IMR-90 (cell line): ENCODE data around the gene NKG7. TPM values are rescaled to one million over a fixed set of nuclear protein-coding genes. Genes with fewer than 3 reads are reported as not detected.

Experiments used
- ATAC-seq: fragments of 200-7000 bp; cut with Tn5 transposase; 2 replicates; pipeline ENCODE4 v1.9.1; 2020; ENCODE audit warnings: low read depth, mild to moderate bottlenecking, moderate library complexity
- BruUV-seq: library from RNA; stranded (reverse); fragments of 400-500 nt; replicated peaks from 2 replicates; lab custom pipeline; 2021; lab: Mats Ljungman, UMichigan
- CTCF ChIA-PET: fragments of 300-600 bp; formaldehyde crosslinking; extraction: SDS; loops from one replicate; lab custom pipeline; 2021; ENCODE audit warnings: antibody characterized with exemption; lab: Yijun Ruan, JAX
- POLR2A ChIA-PET: fragments of 300-600 bp; sonication (Branson Sonifier 250); formaldehyde crosslinking; loops from one replicate; lab custom pipeline; 2022; ENCODE audit warnings: antibody characterized with exemption; ENCODE audit not compliant: unreplicated experiment; lab: Charles Lee
- DNase-seq: peaks from one replicate; pipeline ENCODE4 v3.0.0; 2013
- H2AFZ ChIP-seq: replicated peaks from 2 replicates; pipeline ENCODE3; 2013; ENCODE audit warnings: low read length, mild to moderate bottlenecking; ENCODE audit not compliant: poor library complexity
- H2AK5ac ChIP-seq: 2 replicates; pipeline ENCODE4 v1.6.1; 2013; ENCODE audit warnings: low read depth, low read length, inconsistent platforms
- H2AK9ac ChIP-seq: replicated peaks from 2 replicates; pipeline ENCODE3; 2013; ENCODE audit warnings: mild to moderate bottlenecking, low read depth, low read length, moderate library complexity; ENCODE audit not compliant: poor library complexity
- H2BK120ac ChIP-seq: 2 replicates; pipeline ENCODE4 v1.6.1; 2013; ENCODE audit warnings: low read depth, low read length, inconsistent platforms
- H2BK15ac ChIP-seq: 3 replicates; pipeline ENCODE4 v1.6.1; 2013; ENCODE audit warnings: low read depth, low read length, inconsistent platforms
- H2BK20ac ChIP-seq: 2 replicates; pipeline ENCODE4 v1.6.1; 2013; ENCODE audit warnings: low read depth, mild to moderate bottlenecking, inconsistent platforms, low read length, moderate library complexity
- H2BK5ac ChIP-seq: 2 replicates; pipeline ENCODE4 v1.6.1; 2013; ENCODE audit warnings: mild to moderate bottlenecking, low read depth, low read length, inconsistent platforms; ENCODE audit not compliant: poor library complexity, severe bottlenecking
- H3K14ac ChIP-seq: replicated peaks from 2 replicates; pipeline ENCODE4 v1.6.1; 2013; ENCODE audit warnings: low read depth, low read length, inconsistent platforms
- H3K18ac ChIP-seq: 2 replicates; pipeline ENCODE4 v1.6.1; 2013; ENCODE audit warnings: low read depth, low read length, control low read depth
- H3K23ac ChIP-seq: 2 replicates; pipeline ENCODE4 v1.6.1; 2013; ENCODE audit warnings: low read depth, low read length, inconsistent platforms
- H3K27ac ChIP-seq: 2 replicates; pipeline ENCODE4 v1.5.1; 2013; ENCODE audit warnings: mild to moderate bottlenecking, control low read depth, low read length; ENCODE audit not compliant: insufficient read depth
- H3K27me3 ChIP-seq: 2 replicates; pipeline ENCODE4 v1.6.1; 2013; ENCODE audit warnings: low read length; ENCODE audit not compliant: control insufficient read depth, insufficient read depth
- H3K36me3 ChIP-seq: 2 replicates; pipeline ENCODE4 v1.6.1; 2013; ENCODE audit warnings: low read length, mixed read lengths; ENCODE audit not compliant: control insufficient read depth, insufficient read depth
- H3K4ac ChIP-seq: 2 replicates; pipeline ENCODE4 v1.6.1; 2013; ENCODE audit warnings: low read depth, low read length, inconsistent platforms
- H3K4me1 ChIP-seq: 2 replicates; pipeline ENCODE4 v1.6.1; 2013; ENCODE audit warnings: low read length, mixed read lengths; ENCODE audit not compliant: control insufficient read depth, insufficient read depth
- H3K4me2 ChIP-seq: 2 replicates; pipeline ENCODE4 v1.6.1; 2013; ENCODE audit warnings: low read depth, mild to moderate bottlenecking, control low read depth, low read length, moderate library complexity
- H3K4me3 ChIP-seq: 2 replicates; pipeline ENCODE4 v1.5.1; 2013; ENCODE audit warnings: low read depth, mild to moderate bottlenecking, control low read depth, low read length, moderate library complexity; ENCODE audit not compliant: insufficient read depth
- H3K56ac ChIP-seq: 2 replicates; pipeline ENCODE4 v1.6.1; 2013; ENCODE audit warnings: low read length, inconsistent platforms; ENCODE audit not compliant: insufficient read depth; ENCODE audit errors: extremely low read depth
- H3K79me1 ChIP-seq, 2 experiments: 2 replicates each; pipeline ENCODE4 v1.6.1; 2013; ENCODE audit warnings: low read length in 2 of 2, inconsistent platforms in 1 of 2, low read depth in 1 of 2
- H3K9ac ChIP-seq: 2 replicates; pipeline ENCODE4 v1.6.1; 2013; ENCODE audit warnings: low read depth, low read length, control low read depth
- H3K9me1 ChIP-seq: 2 replicates; pipeline ENCODE4 v1.6.1; 2013; ENCODE audit warnings: low read length, inconsistent platforms; ENCODE audit not compliant: insufficient read depth
- H3K9me3 ChIP-seq: 2 replicates; pipeline ENCODE4 v1.6.1; 2013; ENCODE audit warnings: low read length; ENCODE audit not compliant: control insufficient read depth, insufficient read depth
- H4K20me1 ChIP-seq: 2 replicates; pipeline ENCODE4 v1.6.1; 2013; ENCODE audit warnings: low read length, inconsistent platforms; ENCODE audit not compliant: insufficient read depth
- H4K5ac ChIP-seq: 2 replicates; pipeline ENCODE4 v1.6.1; 2013; ENCODE audit warnings: mild to moderate bottlenecking, low read depth, low read length, control low read depth
- H4K8ac ChIP-seq, 2 experiments: 2 replicates each; pipeline ENCODE4 v1.6.1; 2013; ENCODE audit warnings: low read depth in 2 of 2, low read length in 2 of 2, control low read depth in 1 of 2, inconsistent platforms in 1 of 2
- H4K91ac ChIP-seq: 2 replicates; pipeline ENCODE4 v1.6.1; 2013; ENCODE audit warnings: low read depth, low read length, inconsistent platforms; ENCODE audit not compliant: insufficient read depth
- BHLHE40 ChIP-seq: fragments of 150-350 bp; IDR thresholded peaks from 2 replicates; pipeline ENCODE4 v1.6.1; 2016; ENCODE audit warnings: mild to moderate bottlenecking, low read depth, low read length
- CEBPB ChIP-seq: IDR thresholded peaks from 2 replicates; pipeline ENCODE4 v1.6.1; 2012; ENCODE audit warnings: low read depth, low read length, improper control_type of control experiment
- CHD1 ChIP-seq: IDR thresholded peaks from 2 replicates; pipeline ENCODE4 v1.6.1; 2012; ENCODE audit warnings: low read depth, low read length, improper control_type of control experiment
- FOS ChIP-seq: fragments of 150-350 bp; IDR thresholded peaks from 2 replicates; pipeline ENCODE4 v1.6.1; 2016; ENCODE audit warnings: low read depth, low read length
- MXI1 ChIP-seq: IDR thresholded peaks from 2 replicates; pipeline ENCODE4 v1.6.1; 2012; ENCODE audit warnings: low read depth, mild to moderate bottlenecking, low read length, moderate library complexity, borderline replicate concordance
- POLR2A ChIP-seq: IDR thresholded peaks from 2 replicates; pipeline ENCODE4 v1.6.1; 2012; ENCODE audit warnings: mild to moderate bottlenecking, low read depth, low read length
- RAD21 ChIP-seq: IDR thresholded peaks from 2 replicates; pipeline ENCODE4 v1.6.1; 2012; ENCODE audit warnings: low read length, improper control_type of control experiment
- WGBS, 2 experiments: methylation state at CpG; one replicate each; pipeline versions ENCODE4 v1.1.5 to v1.1.7; 2013; ENCODE audit warnings: missing lambda C conversion rate in 2 of 2; ENCODE audit not compliant: insufficient read length in 1 of 2; ENCODE audit errors: extremely low coverage in 2 of 2; 5-methylcytosine and 5-hydroxymethylcytosine counted together
- dilution Hi-C: fragments of 300-500 bp; cut with HindIII; formaldehyde crosslinking; loops from one replicate; pipeline ENCODE4 v1.14.3; 2018; ENCODE audit warnings: low sequenced_read_pairs; ENCODE audit not compliant: unreplicated experiment
- in situ Hi-C: fragments of 300-500 bp; cut with MboI; formaldehyde crosslinking; loops from 3 replicates; pipeline ENCODE4 v1.14.3; 2019; ENCODE audit warnings: low sequenced_read_pairs, inconsistent platforms, mixed read lengths
- intact Hi-C: fragments of 100-400 bp; cut with micrococcal nuclease; formaldehyde crosslinking; loops from 2 replicates; pipeline ENCODE4 v1.10.0; 2022
- polyA plus RNA-seq, 3 experiments: library from polyadenylated mRNA; depleted of rRNA; stranded (reverse); fragments of >200 nt; gene quantifications; 2 replicates each; pipeline ENCODE4 v1.2.3, GENCODE V29; 2012; ENCODE audit warnings: low replicate concordance in 1 of 3
- total RNA-seq: library from RNA; depleted of rRNA; stranded (reverse); fragments of >200 nt; gene quantifications from 2 replicates; pipeline ENCODE4 v1.2.3, GENCODE V29; 2012
- TF ChIP-seq, protein P1 (sequence below): conservative IDR thresholded peaks from 2 replicates; pipeline ENCODE4 v1.5.1; 2012; ENCODE audit warnings: mild to moderate bottlenecking, low read depth, low read length, improper control_type of control experiment

Gene NKG7
- total and polyA plus RNA-seq, 2 of the 4 experiments (the other 2 are of a cell fraction): not detected

DNA sequence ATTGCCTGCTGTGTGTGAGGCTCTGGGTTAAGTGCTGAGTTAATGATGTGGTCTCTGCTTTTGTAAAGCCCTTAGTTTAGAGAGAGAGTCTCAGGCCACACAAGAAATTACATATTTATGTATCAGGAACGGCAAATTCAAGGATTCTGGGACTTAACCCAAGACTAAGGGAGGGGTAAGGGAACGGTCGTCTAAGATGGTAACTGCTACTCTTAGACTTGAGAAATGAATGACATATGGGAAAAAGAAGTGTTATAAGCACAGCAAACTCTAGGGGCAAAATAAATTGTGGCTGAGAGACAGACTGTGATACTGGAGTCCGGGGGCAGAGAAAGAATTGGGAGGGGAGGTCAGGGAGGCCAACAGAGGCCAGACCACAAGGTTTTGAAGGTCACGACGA, 40.7 kb downstream of the NKG7 start:
- H3K9ac ChIP-seq: no peak overlapping the region
- peaks cover 4% of the 10 kb centered on the region; the same call in 1 of the 2 replicates for H3K27me3 ChIP-seq
- no peak overlapping the region for H3K14ac ChIP-seq
- TF ChIP-seq MXI1 (no peak), FOS (no peak), POLR2A (no peak), RAD21 (no peak), BHLHE40 (no peak), CHD1 (no peak), CEBPB (no peak)
- TF ChIP-seq, protein P1, sequence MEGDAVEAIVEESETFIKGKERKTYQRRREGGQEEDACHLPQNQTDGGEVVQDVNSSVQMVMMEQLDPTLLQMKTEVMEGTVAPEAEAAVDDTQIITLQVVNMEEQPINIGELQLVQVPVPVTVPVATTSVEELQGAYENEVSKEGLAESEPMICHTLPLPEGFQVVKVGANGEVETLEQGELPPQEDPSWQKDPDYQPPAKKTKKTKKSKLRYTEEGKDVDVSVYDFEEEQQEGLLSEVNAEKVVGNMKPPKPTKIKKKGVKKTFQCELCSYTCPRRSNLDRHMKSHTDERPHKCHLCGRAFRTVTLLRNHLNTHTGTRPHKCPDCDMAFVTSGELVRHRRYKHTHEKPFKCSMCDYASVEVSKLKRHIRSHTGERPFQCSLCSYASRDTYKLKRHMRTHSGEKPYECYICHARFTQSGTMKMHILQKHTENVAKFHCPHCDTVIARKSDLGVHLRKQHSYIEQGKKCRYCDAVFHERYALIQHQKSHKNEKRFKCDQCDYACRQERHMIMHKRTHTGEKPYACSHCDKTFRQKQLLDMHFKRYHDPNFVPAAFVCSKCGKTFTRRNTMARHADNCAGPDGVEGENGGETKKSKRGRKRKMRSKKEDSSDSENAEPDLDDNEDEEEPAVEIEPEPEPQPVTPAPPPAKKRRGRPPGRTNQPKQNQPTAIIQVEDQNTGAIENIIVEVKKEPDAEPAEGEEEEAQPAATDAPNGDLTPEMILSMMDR: no peak
- CTCF ChIA-PET: no interaction called here
- in situ Hi-C loops (no loop called here), dilution Hi-C loops (no loop called here), intact Hi-C loops (no loop called here)
- H3K4me1 ChIP-seq: no peaks in the 10 kb centered on the region
- no peak overlapping the region for H3K4ac ChIP-seq
- H3K56ac ChIP-seq: no peak overlapping the region
- no peak overlapping the region for H2BK120ac ChIP-seq
- WGBS, 2 experiments: 64% methylated on average over 1 of the region's 6 CpGs; no CpG with 5 or more reads in 1 of the 2 experiments
- no peak for DNase-seq
- no peaks in the 10 kb centered on the region for H3K9me1 ChIP-seq
- H4K91ac ChIP-seq: no peak overlapping the region
- no peaks in the 10 kb centered on the region for H3K79me1 ChIP-seq
- H2AFZ ChIP-seq: no peak overlapping the region
- no peak overlapping the region for H2AK5ac ChIP-seq
- no peak overlapping the region for H2BK15ac ChIP-seq
- H2BK5ac ChIP-seq: no peak overlapping the region
- ATAC-seq: no peak
- no TSS peak for BruUV-seq
- H3K23ac ChIP-seq: no peak overlapping the region
- no peak overlapping the region for H4K5ac ChIP-seq
- H3K4me2 ChIP-seq: no peak overlapping the region
- no peaks in the 10 kb centered on the region for H4K20me1 ChIP-seq
- no peak overlapping the region for H3K27ac ChIP-seq
- POLR2A ChIA-PET: no interaction called here
- H4K8ac ChIP-seq: no peak overlapping the region
- no peaks in the 10 kb centered on the region for H3K36me3 ChIP-seq
- no peak overlapping the region for H3K18ac ChIP-seq
- no peak overlapping the region for H2AK9ac ChIP-seq
- no peak overlapping the region for H2BK20ac ChIP-seq
- no peaks in the 10 kb centered on the region for H3K9me3 ChIP-seq
- H3K4me3 ChIP-seq: no peak overlapping the region
